Activated CD4-positive, alpha-beta T cell treated with anti-CD3 and anti-CD28 coated beads, Interleukin-10, Interleukin-2, amounts not matched to agents 100 ng/mL and 50 ng/mL, durations not matched to agents 16 hours and 8 hours (primary cell): ENCODE results near the gene KRT36.

Source experiments
- DNase-seq: peaks from one replicate; pipeline ENCODE4 v3.0.0-alpha.2; 2020

The KRT36 gene

GRCh38 chr17:41521574-41522261 is 32.0 kb upstream of the KRT36 start:
- DNase-seq = no peak

- DNase-seq = no peak
Observed at GRCh38 chr17:41520821-41521521, 31.3 kb upstream of the KRT36 start.

GRCh38 chr17:41519501-41520224 is 30.0 kb upstream of the KRT36 start:
- no peak for DNase-seq

- DNase-seq = no peak
Observed at GRCh38 chr17:41518789-41519449, 29.2 kb upstream of the KRT36 start, which contains the start of gene KRT15. Gene KRT15 (minus strand): TSS chr17:41518890. CDS start chr17:41518827, 63 bp downstream.

- DNase-seq = no peak
Observed at GRCh38 chr17:41518031-41518430, 28.3 kb upstream of the KRT36 start.

- no peak for DNase-seq
Observed at GRCh38 chr17:41516830-41517283, 27.1 kb upstream of the KRT36 start.

- no peak for DNase-seq
Observed at GRCh38 chr17:41516147-41516829, 26.6 kb upstream of the KRT36 start.

GRCh38 chr17:41513168-41513547 is 23.4 kb upstream of the KRT36 start:
- no peak for DNase-seq

GRCh38 chr17:41512546-41513167 is 22.9 kb upstream of the KRT36 start:
- no peak for DNase-seq

- DNase-seq = no peak
Observed at GRCh38 chr17:41511716-41512115, 22.0 kb upstream of the KRT36 start.

GRCh38 chr17:41511116-41511515 is 21.4 kb upstream of the KRT36 start:
- DNase-seq = no peak

- DNase-seq = no peak
Observed at GRCh38 chr17:41510251-41511065, 20.7 kb upstream of the KRT36 start.

- DNase-seq = no peak
Observed at GRCh38 chr17:41507315-41507880, 17.7 kb upstream of the KRT36 start.

GRCh38 chr17:41505809-41506767 is 16.4 kb upstream of the KRT36 start:
- no peak for DNase-seq

- DNase-seq = no peak
Observed at GRCh38 chr17:41505007-41505808, 15.5 kb upstream of the KRT36 start, which contains the start of gene KRT13. Gene KRT13 (minus strand): TSS chr17:41505612. CDS start chr17:41505550, 62 bp downstream.

GRCh38 chr17:41504246-41504977 is 14.7 kb upstream of the KRT36 start:
- no peak for DNase-seq

- DNase-seq = no peak
Observed at GRCh38 chr17:41503202-41503601, 13.5 kb upstream of the KRT36 start.
